ENCODE measurements around the gene DARS1.
"Not testable (repeated sequence)": the region's sequence is repeated elsewhere in the genome, so short reads cannot be mapped to it uniquely, and the experiment has no call there.

DARS1 gene

DNA sequence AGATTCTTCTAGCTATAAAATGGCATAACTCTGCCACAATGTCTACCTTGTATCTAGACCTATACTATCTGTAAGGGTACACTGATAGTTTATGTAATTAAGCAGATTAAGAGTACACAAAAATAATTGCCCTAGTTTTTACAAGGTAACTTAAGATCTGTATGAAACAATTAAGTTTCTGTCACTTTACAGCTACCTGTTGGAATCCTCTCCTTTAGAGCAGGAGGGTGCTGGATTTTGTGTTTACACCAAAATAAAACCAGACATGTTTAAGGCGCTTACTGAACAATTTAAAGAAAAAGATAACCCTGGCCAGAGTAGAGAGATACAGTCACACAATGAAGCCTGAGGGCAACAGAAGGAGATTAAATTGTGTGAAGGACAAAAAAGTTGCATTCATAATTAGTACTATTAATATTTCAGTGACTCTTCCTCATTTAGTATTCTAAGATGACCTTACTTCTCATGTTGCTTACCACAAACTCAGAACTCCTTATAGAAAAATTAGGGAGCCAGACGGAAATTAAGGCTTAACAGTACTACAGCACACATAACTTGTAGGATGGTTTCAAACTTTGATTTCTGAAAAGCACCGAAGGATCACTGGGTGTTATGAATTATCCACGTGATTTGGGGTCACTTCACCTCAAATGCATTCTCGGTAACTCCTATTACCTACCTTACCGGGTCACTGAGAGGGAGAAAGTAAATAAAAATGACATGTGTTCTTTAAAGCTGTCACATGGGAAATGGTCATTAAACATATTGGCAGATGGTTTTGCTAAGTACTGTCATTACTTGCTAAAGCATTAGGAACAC lies 1.0 kb downstream of the DARS1 start:
- DNase-seq (ENCODE audit: low read depth in 2 of 2): no peak

DNA sequence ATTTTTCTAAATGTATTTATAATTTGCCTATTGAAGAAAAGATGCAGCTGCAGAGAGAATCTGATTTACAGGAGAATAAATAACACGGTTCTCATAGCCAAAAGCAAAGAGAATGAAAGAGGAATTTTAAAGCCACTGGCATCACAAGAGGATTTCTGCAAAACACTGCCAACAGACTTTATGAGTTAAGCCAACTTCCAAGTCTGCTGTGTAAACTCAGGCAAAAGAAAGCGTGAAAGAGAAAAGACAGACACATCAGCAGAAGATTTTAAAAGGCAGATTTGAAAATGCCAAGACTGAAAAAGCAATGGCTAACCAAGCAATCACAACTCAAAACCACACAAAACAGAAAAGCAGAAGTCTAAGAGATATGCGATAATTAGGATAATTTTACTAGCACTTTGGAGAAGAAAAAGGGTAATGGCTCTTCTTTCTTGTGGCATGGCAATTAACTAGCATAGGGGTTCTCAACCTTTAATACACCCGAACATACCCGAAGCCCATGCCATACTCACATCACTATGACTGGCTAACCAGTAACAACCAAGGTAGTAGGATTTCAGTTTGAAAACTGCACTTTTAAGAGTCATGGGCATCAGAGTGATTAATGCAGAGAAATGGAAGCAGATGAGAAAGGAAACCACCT lies 4.9 kb downstream of the DARS1 start:
- DNase-seq (ENCODE audit: low read depth in 2 of 2): no peak

DNA sequence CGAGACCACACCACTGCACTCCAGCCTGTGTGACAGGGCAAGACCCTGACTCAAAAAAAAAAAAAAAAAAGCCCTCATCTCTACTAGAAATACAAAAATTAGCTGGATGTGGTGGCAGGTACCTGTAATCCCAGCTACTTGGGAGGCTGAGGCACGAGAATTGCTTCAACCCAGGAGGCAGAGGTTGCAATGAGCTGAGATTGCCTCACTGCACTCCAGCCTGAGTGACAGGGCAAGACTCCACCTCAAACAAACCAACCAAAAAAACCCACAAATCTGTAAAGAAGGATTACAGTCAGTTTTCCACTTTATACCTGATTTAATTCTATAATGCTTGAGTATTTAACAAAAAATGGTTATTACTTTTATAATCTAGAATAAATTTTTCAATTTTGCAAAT lies 9.7 kb downstream of the DARS1 start:
- DNase-seq (ENCODE audit: low read depth in 2 of 2): no peak

DNA sequence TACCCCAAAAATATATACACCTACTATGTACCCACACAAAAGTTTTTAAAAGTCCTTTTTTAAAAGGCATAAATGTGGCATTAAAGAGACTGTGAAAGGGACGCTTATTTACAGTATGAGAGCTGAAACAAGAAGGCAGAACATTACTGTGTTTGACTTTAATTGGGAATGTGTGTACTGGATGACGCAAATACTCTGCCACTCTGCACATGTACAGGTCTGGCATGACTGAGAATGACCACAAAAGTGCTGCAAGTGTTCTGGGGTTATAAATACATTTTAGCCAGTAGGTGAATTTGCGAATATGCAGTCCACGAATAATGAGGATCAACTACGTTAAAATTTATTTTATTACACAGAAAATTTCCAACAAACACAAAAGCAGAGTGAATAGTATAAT lies 11.4 kb downstream of the DARS1 start:
- no peak for DNase-seq (ENCODE audit: low read depth in 2 of 2)

DNA sequence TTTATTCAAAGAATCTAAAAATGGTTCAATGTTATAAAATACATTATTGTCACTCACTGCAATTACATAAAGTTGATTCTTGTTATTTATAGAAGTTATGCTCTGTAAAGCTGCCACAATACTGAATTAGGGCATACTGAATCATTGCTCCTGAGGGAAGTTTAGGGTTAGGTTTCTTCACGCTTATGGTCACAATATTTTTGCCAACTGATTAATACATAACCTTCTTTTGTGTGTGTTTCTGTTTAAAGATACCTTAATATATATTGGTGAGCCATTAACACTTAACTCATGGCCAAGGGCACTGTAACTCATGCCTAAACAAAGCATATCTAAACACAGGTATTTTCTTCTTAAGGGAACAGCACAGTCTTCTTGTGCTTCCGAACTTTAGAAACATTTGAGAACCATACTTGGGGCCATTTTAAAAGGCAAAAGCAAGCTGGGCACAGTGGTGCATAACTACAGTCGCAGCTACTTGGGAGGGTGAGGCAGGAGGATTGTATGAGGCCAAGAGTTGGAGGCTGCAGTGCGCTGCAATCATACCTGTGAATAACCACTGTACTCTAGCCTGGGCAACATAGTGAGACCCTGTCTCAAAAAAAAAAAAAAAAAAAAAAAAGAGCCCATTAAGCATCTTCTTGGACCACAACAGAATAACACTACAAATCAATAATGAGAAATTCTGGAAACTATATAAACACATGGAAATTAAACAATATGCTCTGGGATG lies 15.6 kb downstream of the DARS1 start:
- no peak for DNase-seq (ENCODE audit: low read depth in 2 of 2)

DNA sequence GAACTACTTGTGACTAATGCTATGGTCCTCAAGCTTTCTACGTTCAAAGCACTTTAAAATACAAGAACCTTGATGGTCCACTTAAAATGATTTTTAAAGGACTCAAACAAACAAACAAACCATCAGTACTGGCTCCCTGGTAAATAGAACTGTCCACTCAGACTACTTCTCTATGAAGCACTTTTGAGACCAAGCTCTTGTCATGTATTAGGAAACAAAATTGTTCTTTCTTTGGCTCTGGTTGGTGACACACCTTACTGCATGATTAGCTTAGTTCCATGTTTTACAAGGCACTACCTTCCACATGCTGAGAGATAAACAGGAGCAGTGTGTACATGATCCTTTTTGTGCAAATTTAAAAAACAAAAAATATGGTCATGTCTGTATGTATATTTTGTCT lies 19.7 kb downstream of the DARS1 start:
- DNase-seq (ENCODE audit: low read depth in 2 of 2): no peak

DNA sequence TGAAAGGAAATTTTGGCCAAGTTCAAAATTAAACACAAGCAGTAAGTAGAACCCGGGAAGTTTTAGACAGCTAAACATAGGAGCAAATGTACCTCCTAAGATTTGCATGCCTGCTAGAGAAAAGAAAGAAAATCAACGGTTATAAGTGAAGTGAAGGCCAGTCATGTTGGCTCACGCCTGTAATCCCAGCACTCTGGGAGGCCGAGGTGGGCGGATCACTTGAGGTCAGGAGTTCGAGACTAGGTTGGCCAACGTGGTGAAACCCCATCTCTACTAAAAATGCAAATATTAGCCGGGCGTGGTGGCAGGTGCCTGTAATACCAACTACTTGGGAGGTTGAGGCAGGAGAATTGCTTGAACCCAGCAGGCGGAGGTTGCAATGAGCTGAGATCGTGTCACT lies 21.0 kb downstream of the DARS1 start:
- not testable (repeated sequence) for DNase-seq (ENCODE audit: low read depth in 2 of 2)

DNA sequence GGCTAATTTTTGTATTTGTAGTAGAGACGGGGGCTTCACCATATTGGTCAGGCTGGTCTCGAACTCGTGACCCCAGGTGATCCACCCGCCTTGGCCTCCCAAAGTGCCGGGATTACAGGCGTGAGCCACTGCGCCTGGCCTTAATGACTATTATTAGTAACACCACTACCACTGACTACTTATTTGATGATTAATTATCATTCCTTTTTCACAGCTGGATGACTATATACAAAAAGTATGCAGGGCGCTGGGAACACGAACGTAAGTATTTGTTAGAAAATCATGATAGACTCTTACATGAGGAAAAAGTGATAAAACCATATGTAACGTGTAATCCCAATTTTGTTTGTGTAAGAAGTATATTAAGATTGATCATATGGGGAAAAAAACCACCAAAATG lies 21.6 kb downstream of the DARS1 start:
- DNase-seq (ENCODE audit: low read depth in 2 of 2): no peak

DNA sequence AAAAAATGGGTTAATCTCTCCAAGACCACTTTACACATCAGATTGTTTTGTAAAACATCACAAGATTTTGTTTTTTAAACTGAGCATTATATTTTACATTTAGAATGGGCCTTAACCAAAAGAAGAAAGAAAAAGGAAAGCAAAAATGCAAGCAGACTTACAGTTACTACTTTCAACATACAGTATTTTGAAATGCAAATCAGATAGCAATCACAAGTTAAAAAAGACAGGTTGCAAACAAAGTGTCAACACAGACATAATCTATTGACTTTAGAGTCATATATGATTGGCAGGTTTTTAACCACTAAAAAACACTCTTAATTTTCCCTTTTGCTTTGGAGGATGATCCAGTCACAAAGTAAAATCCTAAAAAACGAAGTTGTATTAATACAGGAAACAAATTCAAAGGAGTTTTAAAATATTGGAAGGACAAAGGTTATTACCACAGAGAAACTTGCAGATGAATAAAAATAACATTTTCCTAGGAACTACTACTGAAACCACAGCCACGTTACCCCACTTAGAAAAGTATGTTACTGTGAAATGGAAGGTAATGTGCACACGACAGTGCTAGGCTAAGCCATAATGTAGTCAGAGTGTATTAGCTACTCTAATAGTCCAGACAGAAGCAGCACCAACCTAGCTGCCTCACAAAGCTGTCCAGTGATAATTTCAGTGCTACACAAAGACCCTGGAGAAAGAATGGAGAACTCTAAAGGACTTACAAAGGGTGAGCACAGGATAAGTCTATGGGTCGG lies 22.9 kb downstream of the DARS1 start:
- no peak for DNase-seq (ENCODE audit: low read depth in 2 of 2)

DNA sequence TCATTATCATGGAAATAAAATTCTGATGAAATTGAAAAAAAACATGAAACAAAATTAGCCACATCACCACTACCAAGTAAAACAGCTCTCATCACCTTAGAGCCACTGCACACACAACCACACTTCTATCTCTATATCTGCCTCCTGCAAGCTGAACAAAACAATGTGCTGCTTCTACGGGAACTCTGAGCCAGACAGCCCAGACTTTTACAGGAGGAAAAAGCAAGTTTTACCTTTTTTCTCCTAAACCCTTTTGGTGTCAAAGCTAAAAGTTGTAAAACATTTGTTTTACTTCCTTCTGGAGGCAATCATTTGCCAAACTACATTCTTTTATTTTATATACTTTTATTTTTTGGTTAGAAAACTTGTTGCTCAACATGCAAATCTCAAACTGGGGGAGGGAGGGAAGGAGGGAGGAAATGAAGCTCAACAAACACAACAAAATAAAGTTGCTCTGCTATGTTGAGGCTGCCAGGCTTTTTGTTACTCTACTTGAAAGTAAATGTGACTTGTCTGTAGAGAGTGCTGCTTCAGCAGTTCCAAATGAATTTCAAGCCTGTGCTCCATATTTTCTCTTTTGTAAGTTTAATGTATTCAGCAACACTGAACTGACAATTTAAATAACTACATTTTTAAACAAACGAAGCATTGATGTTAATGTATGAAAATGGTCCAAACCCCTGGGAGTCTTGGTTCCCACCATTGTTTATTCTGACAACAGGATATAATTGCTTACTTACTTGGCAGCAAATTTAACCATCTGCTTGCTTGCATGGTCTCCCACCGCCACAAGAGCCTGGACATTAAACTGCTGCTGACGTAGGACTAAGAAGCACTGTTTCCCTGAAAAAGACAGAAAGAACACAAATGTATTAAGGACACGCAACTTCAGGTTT lies 24.5 kb downstream of the DARS1 start:
- DNase-seq (ENCODE audit: low read depth in 2 of 2): no peak

DNA sequence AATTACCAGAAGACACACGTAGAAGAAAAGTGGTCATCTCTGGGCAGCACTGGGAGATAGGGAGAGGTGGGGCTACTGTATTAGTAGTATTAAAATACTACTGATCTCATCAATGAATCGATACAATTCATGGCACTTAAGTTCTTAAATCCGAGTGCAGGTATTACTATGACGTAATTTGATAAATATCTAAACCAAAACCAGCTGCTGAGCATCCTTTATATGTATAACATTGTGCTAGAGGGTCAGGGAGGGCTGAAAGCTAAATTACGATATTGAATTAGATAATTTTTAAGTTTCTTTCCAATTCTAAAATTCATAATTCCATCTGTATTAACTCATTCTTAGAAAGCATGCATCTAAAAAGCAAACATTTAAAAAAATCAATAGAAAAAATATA lies 25.3 kb downstream of the DARS1 start:
- no peak for DNase-seq (ENCODE audit: low read depth in 2 of 2)

DNA sequence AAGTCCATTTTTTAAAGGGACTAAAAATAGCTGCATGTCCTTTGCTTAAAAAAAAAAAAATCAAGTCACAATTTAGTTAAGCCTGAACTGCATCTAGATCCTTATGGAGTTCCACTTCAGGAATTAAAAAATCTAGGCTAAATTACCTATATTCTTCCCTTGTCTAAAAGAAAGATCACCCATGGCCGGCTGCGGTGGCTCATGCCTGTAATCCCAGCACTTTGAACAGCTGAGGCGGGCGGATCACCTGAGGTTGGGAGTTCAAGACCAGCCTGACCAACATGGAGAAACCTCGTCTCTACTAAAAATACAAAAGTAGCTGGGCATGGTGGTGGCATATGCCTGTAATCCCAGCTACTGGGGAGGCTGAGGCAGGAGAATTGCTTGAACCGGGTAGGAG lies 26.5 kb downstream of the DARS1 start:
- DNase-seq (ENCODE audit: low read depth in 2 of 2): not testable (repeated sequence)

DNA sequence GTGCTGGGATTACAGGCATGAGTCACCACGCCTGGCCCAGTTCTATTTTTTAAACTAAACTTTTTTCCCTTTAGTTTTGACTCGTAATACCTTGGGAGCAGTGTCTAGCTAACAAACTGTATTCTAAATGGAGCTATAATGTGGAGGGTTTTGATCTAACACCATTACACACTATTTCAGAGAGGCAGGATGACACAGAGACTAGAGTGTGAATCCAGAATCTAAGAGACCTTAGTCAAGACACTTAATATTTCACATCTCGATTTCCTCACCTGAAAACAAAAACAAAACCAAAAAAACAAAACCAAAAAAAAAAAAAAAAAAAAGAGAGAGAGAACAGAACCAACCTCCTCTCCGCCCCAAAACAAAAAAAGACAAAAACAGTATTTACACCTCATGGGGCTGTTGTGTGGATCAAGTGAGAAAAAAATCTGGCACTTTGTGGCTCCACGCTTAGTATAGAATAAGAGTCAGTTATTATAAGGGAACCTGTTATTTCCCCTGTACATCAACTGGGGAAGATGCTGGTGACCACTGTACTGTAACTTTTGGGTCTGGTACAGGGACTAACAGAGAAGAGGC lies 31.3 kb downstream of the DARS1 start:
- no peak for DNase-seq (ENCODE audit: low read depth in 2 of 2)

DNA sequence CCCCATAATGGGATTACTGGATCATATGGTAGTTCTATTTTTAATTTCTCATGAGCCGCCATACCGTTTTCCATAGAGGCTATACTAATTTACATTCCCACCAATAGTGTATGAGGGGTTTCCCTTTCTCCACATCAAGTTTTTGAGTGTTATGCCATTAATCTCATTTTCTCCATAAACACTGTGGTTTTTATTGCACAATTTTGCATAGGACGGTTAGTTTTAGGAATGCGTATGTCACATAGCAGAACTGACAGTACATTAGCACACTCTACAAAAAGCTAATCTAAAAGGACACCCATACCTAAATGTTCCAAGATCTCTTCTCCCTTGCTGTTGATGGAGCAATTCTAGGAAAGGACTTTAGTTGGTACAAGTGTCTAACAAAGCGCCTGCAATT lies 32.5 kb downstream of the DARS1 start:
- no peak for DNase-seq (ENCODE audit: low read depth in 2 of 2)

DNA sequence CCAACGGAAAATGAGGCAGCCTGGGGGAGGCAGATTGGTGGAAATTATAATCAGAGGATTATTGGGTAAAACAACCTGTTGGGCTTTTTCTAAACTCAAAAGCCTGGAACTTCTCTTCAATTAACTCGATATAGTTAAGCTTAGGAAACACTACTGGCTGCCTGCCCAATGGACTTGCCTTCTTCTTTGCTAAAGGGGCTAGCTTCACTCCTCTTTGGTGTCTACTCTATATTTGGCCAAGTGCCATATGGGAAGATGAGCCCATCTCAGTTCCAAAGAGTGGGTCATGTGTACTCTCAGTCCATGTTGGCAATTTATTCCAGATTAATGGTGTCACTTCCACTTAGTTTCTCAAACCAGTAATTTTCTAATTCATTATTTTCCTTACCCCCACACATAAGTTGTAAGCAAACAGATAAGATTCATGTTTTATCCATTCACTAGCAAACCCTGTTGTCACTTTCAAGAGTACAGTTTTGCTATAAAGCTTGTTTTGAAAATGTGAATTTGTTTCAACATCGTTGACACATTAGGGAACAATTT lies 34.3 kb downstream of the DARS1 start:
- no peak for DNase-seq (ENCODE audit: low read depth in 2 of 2)

DNA sequence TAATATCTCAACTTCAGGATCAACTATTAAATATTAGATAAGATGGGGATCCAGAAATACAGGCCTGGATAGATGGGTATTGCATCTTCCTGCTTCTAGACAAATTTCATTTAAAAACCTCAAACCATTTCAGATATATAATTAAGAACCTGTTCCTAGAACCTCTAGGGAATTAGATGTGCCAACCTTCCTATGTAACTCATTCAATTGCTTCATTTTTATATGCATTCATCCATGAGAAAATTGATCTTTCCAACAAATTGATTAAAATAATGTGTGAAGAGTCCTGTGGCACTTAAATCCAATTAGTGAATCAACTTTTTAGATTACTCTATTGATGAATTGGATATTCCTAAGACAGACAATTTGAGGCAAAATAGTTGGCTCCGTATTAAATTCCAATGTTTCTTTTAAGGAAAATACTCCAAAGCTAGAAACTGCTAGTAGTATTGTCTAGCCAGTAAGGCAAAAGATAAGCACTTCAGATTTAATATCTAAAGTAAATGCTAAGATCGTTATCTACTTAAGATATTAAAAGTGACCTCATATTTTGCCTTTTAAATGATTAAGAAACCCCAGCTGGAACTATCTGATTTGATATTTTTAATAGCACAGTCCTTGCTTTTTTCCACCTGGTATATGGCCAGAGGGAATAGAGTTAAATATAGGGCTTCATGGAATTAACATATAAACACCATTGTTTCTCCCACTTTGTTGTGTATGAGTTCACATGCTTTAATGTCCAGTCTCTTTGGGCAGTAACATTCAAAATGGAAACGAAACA lies 35.8 kb downstream of the DARS1 start:
- DNase-seq (ENCODE audit: low read depth in 2 of 2): no peak

DNA sequence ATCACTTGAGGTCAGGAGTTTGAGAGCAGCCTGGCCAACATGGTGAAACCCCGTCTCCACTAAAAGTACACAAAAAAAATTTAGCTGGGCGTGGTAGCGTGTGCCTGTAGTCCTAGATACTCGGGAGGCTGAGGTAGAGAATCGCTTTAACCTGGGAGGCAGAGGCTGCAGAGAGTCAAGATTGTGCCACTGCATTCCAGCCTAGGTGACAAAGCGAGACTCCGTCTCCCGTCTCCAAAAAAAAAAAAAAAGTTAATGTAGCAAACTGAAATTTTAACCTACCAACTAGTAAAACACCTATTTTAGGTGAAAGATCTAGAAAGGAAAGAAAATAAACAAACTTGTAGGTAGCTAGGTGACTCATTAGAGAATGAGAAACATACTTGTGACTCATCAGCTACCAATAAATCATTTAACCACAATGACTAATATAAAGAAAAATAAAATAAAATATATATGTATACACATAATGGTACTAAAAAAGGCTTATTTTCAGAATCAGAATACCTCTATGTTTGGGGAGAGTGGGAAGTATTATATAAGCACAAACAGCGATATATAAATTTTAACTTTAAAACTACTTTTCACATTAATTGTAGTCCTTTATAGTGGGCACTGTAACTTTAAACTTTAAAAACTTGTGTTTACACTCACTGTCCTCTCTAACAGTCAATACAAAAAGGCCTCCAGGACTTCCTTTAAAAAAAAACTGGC lies 36.6 kb downstream of the DARS1 start:
- DNase-seq (ENCODE audit: low read depth in 2 of 2): no peak

DNA sequence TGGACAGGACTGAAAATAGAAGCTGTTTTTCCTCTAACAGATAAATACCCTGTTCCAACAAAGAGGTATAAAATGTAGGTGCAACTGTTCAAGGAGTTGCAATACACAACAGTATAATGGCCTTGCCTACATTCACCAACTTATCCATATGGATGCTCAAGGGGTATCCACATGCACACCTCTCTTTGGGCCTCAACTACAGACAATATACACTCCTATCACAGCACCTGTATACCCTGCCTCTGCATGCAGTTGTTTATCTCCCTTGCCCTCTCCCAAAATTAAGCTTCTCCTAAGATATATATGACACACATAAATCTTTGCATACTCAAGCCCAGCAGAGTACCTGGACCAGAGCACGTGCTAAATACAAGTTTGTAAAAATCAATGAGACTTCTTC lies 37.3 kb downstream of the DARS1 start:
- no peak for DNase-seq (ENCODE audit: low read depth in 2 of 2)

DNA sequence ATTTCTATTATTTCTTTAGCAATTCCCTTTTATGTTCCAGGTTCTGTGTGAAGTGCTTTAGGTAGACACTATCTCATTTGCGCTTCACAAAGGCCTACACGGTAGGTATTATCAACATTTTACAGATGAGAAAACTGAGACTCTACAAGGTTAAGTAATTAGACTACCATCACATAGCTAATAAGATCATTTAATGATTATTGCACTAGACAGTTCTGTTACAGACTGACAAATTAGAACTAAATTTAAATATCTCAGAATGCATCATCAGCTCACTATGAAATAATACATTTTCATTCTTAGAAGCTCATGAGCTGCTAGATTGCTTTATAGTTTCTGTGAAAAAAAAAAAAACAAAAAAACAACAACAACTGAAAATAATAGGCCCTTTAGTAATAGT lies 37.9 kb downstream of the DARS1 start:
- DNase-seq (ENCODE audit: low read depth in 2 of 2): no peak
